MV-4-11 (cell line): ENCODE results near the gene FABP1.

ENCODE experiments used
- DNase-seq: peaks from one replicate; lab custom pipeline; 2025; lab: John Stamatoyannopoulos, UW

The FABP1 gene

GRCh38 chr2:88081924-88082608 lies 45.8 kb downstream of the FABP1 start:
- no peak for DNase-seq

GRCh38 chr2:88080545-88080944 lies 47.3 kb downstream of the FABP1 start:
- DNase-seq: no peak

GRCh38 chr2:88078643-88079172 lies 49.2 kb downstream of the FABP1 start:
- DNase-seq: no peak

- no peak for DNase-seq
Observed at GRCh38 chr2:88077080-88077479, 50.8 kb downstream of the FABP1 start.

DNA sequence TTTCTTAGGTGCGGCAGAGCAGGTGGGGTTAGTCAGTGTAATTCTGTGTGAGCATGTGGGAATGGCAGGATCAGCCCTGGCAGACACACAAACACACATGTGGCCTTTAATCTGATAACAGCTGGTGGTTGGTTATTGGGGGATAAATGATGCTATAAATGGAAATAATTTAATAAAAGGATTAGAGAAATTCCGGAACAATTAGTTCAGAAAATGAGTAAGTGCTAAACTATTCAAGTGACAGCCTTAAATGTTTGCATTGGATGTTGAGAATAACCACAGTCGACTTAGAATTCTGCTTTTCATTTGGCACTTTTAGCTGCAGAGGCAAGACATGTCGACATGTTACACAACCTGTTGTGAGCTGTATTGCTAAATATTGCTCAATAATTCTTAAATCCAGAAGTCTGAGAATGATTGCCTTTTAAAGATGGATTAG lies 53.0 kb downstream of the FABP1 start:
- DNase-seq: peak; percentile 84

- no peak for DNase-seq
Observed at GRCh38 chr2:88074150-88074549, 53.7 kb downstream of the FABP1 start.
